Measurements from ENCODE around the gene EYA3. TPM values are rescaled to one million over a fixed set of nuclear protein-coding genes. Genes with fewer than 3 reads are reported as not detected.

Gene EYA3
- total and polyA plus RNA-seq, 2 of the 8 experiments (the other 6 are each of a cell fraction or from before 2014, with no cell fraction given) = 15.0 to 33.9 TPM

GRCh38 chr1:28132171-28133167 is 44.1 kb upstream of the EYA3 start (continued):
- TF ChIP-seq CHD7 (IDR thresholded peaks at IDR 0.05; ENCODE audit: insufficient replicate concordance, low read length) = no peak
- no peak for TF ChIP-seq RNF2 (IDR thresholded peaks at IDR 0.05; ENCODE audit: borderline replicate concordance, low read depth, low read length, missing control alignments, poor library complexity, severe bottlenecking)
- no peak for TF ChIP-seq PHF8 (conservative IDR thresholded peaks at IDR 0.05; ENCODE audit: low read depth, low read length)
- TF ChIP-seq SIN3A (conservative IDR thresholded peaks at IDR 0.05 in 1 of 2, IDR thresholded peaks at IDR 0.05 in 1 of 2; ENCODE audit: low read depth in 1 of 2, low read length in 2 of 2) = no peak
- TF ChIP-seq CTCF (IDR thresholded peaks at IDR 0.05; ENCODE audit: control extremely low read depth in 1 of 3, insufficient read depth in 1 of 3, low read depth in 1 of 3, low read length in 3 of 3) = no peak

Measured in H1 (cell line).